LNCaP clone FGC (cell line): ENCODE results near the gene ZSWIM4.
A peak's percentile ranks its signal among the peaks of the same experiment; 100 is the strongest.

Experiments
- DNase-seq: peaks from one replicate; pipeline ENCODE4 v3.0.0-alpha.2; 2011; ENCODE audit warnings: low read depth
- H3K4me3 ChIP-seq: 2 replicates; pipeline ENCODE4 v1.5.1; 2011; ENCODE audit warnings: mild to moderate bottlenecking, low read depth, low read length, control low read depth
- TF ChIP-seq, protein P1 (sequence below): IDR thresholded peaks from 2 replicates; pipeline ENCODE4 v1.5.1; 2012; ENCODE audit warnings: mild to moderate bottlenecking; ENCODE audit not compliant: control insufficient read depth, insufficient read depth; ENCODE audit errors: extremely low read depth

The ZSWIM4 gene

DNA sequence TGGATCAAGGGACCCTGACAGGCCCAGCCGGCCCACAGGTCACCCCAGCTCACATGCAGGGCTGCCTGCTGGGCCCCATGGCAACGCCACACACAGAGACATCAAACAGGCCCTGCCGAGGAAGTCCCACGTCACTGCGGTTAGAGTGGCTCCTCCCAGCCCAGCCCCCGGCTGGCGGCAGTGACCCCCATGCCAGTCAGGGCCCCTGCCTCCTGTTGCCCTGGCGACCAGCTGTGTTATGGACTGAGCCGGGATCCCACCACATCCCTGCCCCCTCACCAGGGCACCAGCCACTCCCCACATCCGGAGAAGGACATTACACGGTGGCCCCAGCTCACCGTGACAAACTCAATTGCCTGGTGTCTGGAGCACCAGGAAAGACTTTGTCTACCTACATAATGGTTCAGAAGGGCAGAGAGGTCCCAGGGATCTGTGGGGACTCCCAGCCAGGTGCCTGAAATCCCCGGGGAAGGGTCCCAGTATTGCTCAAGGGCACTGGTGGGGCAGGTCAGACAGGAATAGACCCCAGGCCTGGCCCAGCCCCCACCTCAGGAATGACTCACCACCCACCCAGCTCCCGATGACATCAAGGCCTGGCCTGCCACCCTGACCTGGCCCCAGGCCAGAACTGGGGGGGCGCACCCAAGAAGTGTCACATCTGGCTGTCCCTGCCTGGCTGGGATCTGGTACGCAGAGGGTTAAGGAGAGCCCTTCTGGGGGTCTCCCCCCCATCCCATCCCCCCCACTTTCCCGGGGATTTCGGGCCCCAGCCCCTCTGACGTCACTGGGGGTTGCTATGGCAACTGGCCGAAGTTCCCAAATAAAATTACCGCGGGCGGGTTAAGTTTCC lies 51.5 kb downstream of the ZSWIM4 start:
- DNase-seq: no peak
- TF ChIP-seq, protein P1, sequence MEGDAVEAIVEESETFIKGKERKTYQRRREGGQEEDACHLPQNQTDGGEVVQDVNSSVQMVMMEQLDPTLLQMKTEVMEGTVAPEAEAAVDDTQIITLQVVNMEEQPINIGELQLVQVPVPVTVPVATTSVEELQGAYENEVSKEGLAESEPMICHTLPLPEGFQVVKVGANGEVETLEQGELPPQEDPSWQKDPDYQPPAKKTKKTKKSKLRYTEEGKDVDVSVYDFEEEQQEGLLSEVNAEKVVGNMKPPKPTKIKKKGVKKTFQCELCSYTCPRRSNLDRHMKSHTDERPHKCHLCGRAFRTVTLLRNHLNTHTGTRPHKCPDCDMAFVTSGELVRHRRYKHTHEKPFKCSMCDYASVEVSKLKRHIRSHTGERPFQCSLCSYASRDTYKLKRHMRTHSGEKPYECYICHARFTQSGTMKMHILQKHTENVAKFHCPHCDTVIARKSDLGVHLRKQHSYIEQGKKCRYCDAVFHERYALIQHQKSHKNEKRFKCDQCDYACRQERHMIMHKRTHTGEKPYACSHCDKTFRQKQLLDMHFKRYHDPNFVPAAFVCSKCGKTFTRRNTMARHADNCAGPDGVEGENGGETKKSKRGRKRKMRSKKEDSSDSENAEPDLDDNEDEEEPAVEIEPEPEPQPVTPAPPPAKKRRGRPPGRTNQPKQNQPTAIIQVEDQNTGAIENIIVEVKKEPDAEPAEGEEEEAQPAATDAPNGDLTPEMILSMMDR: no peak
- peak overlapping the region; percentile 40 for H3K4me3 ChIP-seq

- no peak for DNase-seq
- peak overlapping the region; percentile 40 for H3K4me3 ChIP-seq
- TF ChIP-seq, protein P1: no peak
These were observed 52.4 kb downstream of the ZSWIM4 start for GRCh38 chr19:13847407-13848339.

DNA sequence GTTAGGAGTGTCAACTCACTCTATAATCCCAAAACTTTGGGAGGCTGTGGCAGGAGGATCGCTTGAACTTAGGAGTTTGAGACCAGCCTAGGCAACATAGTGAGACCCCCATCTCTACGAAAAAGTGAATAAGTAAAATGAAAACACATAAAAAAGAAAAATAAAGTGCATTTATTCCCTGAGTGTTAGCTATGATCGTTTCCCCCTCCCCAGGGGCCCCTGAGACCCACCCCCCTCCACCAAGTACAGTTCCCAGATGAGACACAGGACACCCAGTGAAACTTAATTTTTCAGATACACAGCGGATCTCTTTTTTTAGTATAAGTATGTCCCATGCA lies 53.1 kb downstream of the ZSWIM4 start:
- no peak overlapping the region for H3K4me3 ChIP-seq
- TF ChIP-seq, protein P1: no peak
- DNase-seq: no peak

- DNase-seq: no peak
- TF ChIP-seq, protein P1: no peak
These were observed 53.8 kb downstream of the ZSWIM4 start for GRCh38 chr19:13848798-13849676.

DNA sequence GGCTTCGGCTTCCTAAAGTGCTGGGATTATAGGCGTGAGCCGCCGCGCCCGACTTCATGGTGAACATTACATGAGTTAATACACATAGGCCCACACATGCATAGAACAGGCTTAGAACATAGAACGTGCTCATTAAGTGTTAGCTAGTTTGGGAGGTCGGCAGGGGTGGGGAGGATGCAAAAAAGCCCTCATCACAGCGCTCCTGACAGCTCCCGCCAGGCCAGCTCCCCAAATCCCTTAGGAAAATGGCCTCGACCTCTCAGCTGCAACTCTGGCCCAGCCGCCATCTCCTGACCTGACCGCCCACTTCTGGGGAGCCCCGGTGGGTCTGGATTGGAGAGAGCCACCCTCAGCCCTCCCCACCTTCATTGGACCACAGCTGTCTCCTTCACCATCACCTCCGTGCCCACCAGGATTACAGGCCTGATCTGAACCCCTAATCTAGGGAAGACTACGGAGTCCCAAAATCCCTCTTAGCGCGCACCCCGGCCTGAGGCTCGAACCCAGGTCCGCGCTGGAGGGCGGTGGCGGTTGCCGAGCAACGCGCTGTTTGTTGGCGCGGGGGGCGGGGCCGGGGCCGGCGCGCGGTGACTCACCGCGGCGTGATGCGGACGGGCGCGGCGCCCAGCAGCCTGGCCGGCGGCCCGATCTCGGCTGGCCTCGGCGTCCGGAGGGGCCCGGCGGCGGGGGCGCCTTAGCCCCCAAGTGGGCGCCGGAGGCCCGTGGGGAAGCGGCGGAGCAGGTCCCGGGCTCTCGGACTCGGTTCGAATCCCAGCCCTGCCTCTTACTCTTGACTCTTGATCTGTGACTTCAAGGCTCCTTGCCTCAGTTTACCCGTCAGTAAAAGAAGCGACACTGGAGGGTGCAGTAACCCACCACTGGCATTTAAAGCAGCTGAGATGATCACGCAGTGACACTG lies 55.0 kb downstream of the ZSWIM4 start:
- H3K4me3 ChIP-seq: no peak overlapping the region
- TF ChIP-seq, protein P1: no peak
- DNase-seq: no peak

More at GRCh38 chr19:13848798-13849676, 53.8 kb downstream of the ZSWIM4 start:
- no peak overlapping the region for H3K4me3 ChIP-seq
